Measurements from ENCODE around the gene HEMK1.

Gene HEMK1

DNA sequence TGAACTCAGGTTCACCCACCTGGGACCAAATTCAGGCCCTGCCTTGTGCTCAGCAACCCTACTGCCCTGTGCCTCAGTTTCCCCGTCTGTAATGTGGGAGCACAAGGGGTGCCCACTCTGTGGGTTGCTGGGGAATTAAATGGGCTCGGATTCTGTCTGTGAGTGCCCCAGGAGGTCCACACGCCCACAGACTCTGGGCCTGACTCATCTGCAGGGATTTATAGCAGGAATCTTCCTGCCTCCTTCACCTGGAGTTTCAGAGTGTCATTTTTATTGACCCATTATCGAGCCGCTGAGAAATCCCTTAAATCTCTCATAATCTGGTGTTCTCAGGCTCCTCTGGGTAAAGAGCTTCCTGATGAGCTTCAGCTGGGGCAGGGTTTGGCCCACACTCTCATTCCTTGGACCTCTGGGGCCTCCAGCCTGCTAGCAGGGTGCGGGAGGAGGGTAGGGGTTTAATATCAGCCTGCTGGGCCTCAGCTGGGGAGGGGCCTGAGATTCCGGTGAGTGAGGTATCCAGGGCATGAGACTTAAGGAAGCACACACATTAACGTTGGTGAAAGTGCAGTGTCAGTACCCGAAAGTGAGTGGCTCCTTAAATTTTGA lies 18.2 kb upstream of the HEMK1 start:
- TF ChIP-seq, protein P1, sequence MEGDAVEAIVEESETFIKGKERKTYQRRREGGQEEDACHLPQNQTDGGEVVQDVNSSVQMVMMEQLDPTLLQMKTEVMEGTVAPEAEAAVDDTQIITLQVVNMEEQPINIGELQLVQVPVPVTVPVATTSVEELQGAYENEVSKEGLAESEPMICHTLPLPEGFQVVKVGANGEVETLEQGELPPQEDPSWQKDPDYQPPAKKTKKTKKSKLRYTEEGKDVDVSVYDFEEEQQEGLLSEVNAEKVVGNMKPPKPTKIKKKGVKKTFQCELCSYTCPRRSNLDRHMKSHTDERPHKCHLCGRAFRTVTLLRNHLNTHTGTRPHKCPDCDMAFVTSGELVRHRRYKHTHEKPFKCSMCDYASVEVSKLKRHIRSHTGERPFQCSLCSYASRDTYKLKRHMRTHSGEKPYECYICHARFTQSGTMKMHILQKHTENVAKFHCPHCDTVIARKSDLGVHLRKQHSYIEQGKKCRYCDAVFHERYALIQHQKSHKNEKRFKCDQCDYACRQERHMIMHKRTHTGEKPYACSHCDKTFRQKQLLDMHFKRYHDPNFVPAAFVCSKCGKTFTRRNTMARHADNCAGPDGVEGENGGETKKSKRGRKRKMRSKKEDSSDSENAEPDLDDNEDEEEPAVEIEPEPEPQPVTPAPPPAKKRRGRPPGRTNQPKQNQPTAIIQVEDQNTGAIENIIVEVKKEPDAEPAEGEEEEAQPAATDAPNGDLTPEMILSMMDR (IDR thresholded peaks at IDR 0.05; ENCODE audit: low read depth, low read length, missing control alignments): no peak

DNA sequence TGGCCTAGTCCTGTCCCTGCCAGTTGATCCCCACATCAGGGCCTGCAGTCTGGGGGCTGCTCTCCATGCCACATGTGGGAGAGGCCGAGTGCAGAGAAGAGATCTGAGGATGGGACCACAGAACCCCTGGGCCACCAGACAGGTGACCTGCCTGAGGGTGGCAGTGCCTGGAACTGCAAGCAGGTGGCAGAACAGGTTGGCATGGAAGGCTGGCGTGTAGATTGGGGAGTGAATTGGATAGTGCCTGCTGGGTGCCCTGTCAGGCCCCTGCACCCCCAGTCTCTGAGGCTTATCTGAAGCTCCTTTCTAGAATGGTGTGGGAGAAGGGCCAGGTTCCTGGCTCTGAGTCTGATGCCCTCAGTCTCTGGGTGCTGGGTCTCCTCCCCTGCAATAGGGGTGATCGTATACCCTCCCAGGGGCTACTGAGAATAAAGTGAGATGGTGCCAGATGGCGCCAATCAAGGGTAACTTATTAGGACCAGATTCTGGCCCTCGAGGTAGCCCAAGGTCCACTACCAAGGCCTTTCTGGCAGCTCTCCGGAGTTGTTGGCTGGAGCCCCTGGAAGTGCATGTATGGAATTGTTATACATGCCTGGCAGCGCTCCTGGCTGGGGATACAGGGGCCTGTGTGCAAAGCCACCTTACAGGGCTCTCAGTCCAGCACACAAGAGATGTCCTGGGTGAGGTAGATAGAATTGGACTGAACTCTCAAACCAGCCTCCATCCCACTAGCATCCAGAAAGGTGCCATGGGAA lies 17.5 kb upstream of the HEMK1 start:
- Histone ChIP-seq H3K27ac (no peak overlapping the region), H3K36me3 (replicated peaks) (no peaks in the 10 kb centered on the region), H3K27me3 (replicated peaks) (no peaks in the 10 kb centered on the region), H3K4me3 (ENCODE audit: low read depth, low read length) (no peak overlapping the region)
- no peak for DNase-seq
- TF ChIP-seq, protein P1 (IDR thresholded peaks at IDR 0.05; ENCODE audit: low read depth, low read length, missing control alignments): no peak
- in situ Hi-C loops (cut with HindIII; ENCODE audit: low pct_ligation_motif_present, low sequenced_read_pairs): no loop called here

More for the DNA sequence above, 18.2 kb upstream of the HEMK1 start:
- Histone ChIP-seq H3K27me3 (replicated peaks) (no peaks in the 10 kb centered on the region), H3K27ac (no peak overlapping the region), H3K36me3 (replicated peaks) (no peaks in the 10 kb centered on the region), H3K4me3 (ENCODE audit: low read depth, low read length) (no peak overlapping the region)
- no peak for DNase-seq
- in situ Hi-C loops (cut with HindIII; ENCODE audit: low pct_ligation_motif_present, low sequenced_read_pairs): no loop called here

DNA sequence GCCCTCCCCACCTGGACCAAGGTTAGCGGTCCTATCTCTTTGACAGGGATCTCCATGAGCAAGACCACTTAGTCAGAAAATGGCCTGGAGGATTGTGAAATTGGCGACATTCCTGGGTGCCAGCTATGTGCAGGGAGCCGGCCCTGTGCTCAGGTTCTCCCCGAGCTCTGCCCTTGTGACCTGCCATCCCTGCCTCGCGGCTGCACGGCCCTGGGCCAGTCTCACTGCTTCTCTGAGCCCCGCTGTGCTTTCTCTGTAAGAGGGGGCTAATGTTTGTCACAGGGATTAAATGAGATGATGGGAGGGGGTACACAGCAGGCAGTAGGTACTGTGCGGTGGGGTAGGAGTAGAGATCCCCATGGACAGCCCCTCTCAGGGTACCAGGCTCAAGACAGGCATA lies 16.7 kb upstream of the HEMK1 start:
- peaks cover 2% of the 10 kb centered on the region for H3K27me3 ChIP-seq (replicated peaks)
- DNase-seq: no peak

DNA sequence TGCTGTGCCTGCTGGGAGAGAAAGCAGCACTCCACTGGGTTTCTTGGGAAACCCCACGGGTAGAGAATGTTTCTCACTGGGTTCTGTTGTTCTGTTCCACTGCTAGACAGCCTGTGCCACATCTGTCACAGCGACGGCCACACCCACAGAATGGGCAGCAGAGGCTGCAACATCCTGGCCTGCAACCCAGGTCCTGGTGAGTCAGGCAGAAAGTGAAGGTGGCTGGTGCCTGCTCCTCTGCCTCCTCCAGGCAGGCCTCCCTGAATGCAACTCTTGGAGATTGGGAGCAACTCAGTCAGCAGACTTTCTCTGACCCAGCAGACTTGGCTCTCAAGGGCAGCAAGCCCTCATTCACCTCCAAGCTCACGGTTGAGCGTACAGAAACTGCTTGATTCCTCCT lies 14.8 kb upstream of the HEMK1 start:
- in situ Hi-C loops (cut with HindIII; ENCODE audit: low pct_ligation_motif_present, low sequenced_read_pairs): no loop called here
- Histone ChIP-seq H3K4me3 (ENCODE audit: low read depth, low read length) (no peak overlapping the region), H3K27ac (no peak overlapping the region), H3K36me3 (replicated peaks) (no peaks in the 10 kb centered on the region), H3K27me3 (replicated peaks) (peaks cover 6% of the 10 kb centered on the region)
- TF ChIP-seq, protein P1 (IDR thresholded peaks at IDR 0.05; ENCODE audit: low read depth, low read length, missing control alignments): no peak
- no peak for DNase-seq

More for the DNA sequence above, 16.7 kb upstream of the HEMK1 start:
- Histone ChIP-seq H3K27ac (no peak overlapping the region), H3K4me3 (ENCODE audit: low read depth, low read length) (no peak overlapping the region), H3K36me3 (replicated peaks) (no peaks in the 10 kb centered on the region)
- in situ Hi-C loops (cut with HindIII; ENCODE audit: low pct_ligation_motif_present, low sequenced_read_pairs): no loop called here
- TF ChIP-seq, protein P1 (IDR thresholded peaks at IDR 0.05; ENCODE audit: low read depth, low read length, missing control alignments): no peak

DNA sequence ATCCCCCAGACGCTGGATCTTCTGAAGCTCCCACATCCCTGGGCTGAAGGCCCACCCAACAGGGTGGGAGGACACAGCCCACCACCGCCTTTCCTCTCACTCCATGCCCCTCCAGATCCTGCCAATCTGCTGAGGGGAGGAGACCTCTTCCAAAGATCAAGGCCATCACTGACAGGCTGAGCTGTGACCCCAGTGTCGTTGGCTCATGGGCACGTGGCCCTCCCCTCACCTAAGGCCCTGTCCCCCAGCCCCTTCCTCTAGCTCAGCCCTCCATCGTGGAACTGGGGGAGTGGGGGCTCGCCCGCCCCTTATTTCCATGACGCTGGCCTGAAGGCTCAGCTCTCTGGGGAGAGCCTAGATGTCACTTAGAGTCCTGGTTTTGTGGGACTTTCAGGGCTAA lies 12.2 kb upstream of the HEMK1 start:
- Histone ChIP-seq H3K36me3 (replicated peaks) (no peaks in the 10 kb centered on the region), H3K27ac (no peak overlapping the region), H3K4me3 (ENCODE audit: low read depth, low read length) (no peak overlapping the region), H3K27me3 (replicated peaks) (peaks cover 6% of the 10 kb centered on the region)
- no peak for DNase-seq
- TF ChIP-seq, protein P1 (IDR thresholded peaks at IDR 0.05; ENCODE audit: low read depth, low read length, missing control alignments): no peak
- in situ Hi-C loops (cut with HindIII; ENCODE audit: low pct_ligation_motif_present, low sequenced_read_pairs): no loop called here

Measured in brain microvascular endothelial cell (primary cell).